Activated CD8-positive, alpha-beta T cell treated with anti-CD3 and anti-CD28 coated beads for 36 hours (primary cell): Measurements from ENCODE around the gene HHLA2. TPM values are rescaled to one million over a fixed set of nuclear protein-coding genes. Genes with fewer than 3 reads are reported as not detected.
A peak's percentile ranks its signal among the peaks of the same experiment; 100 is the strongest.

Experiments
- ATAC-seq: fragments of 200-7000 bp; cut with Tn5 transposase; one replicate; pipeline ENCODE4 v1.10.0; 2021; ENCODE audit warnings: mild to moderate bottlenecking, moderate library complexity
- CTCF ChIA-PET: fragments of 350-600 bp; sonication (Branson Sonifier 250); formaldehyde crosslinking; loops from one replicate; lab custom pipeline; 2021; ENCODE audit warnings: antibody characterized with exemption; lab: Charles Lee
- POLR2A ChIA-PET: fragments of 350-600 bp; sonication (Branson Sonifier 250); formaldehyde crosslinking; loops from one replicate; lab custom pipeline; 2021; ENCODE audit warnings: antibody characterized with exemption; lab: Charles Lee
- DNase-seq: peaks from one replicate; pipeline ENCODE4 v3.0.0-alpha.2; 2020
- H3K27ac Mint-ChIP-seq: one replicate; pipeline ENCODE4 v1.8.0; 2021; ENCODE audit warnings: mild to moderate bottlenecking, mixed read lengths
- H3K27me3 Mint-ChIP-seq: one replicate; pipeline ENCODE4 v1.8.0; 2021; ENCODE audit warnings: mixed read lengths
- H3K36me3 Mint-ChIP-seq: one replicate; pipeline ENCODE4 v1.8.0; 2021; ENCODE audit warnings: low read depth, mixed read lengths
- H3K4me1 Mint-ChIP-seq: one replicate; pipeline ENCODE4 v1.8.0; 2021; ENCODE audit warnings: low read depth, mixed read lengths
- H3K4me3 Mint-ChIP-seq: one replicate; pipeline ENCODE4 v1.8.0; 2021; ENCODE audit warnings: mild to moderate bottlenecking, moderate library complexity, mixed read lengths
- H3K9me3 Mint-ChIP-seq: one replicate; pipeline ENCODE4 v1.8.0; 2021; ENCODE audit warnings: mixed read lengths
- intact Hi-C: fragments of 100-400 bp; cut with micrococcal nuclease; formaldehyde crosslinking; loops from one replicate; pipeline ENCODE4 v1.10.0; 2022
- total RNA-seq, 2 experiments: library from RNA; stranded (reverse); gene quantifications; one replicate each; pipeline ENCODE4 v1.2.3, GENCODE V29; 2021
- TF ChIP-seq, protein P1 (sequence below): fragments of 200-600 bp; IDR thresholded peaks from one replicate; pipeline ENCODE4 v1.8.0; 2022; ENCODE audit warnings: antibody characterized with exemption, mild to moderate bottlenecking

Gene HHLA2
- total RNA-seq, 2 experiments from 2014 or later = 1.7 to 2.2 TPM

DNA sequence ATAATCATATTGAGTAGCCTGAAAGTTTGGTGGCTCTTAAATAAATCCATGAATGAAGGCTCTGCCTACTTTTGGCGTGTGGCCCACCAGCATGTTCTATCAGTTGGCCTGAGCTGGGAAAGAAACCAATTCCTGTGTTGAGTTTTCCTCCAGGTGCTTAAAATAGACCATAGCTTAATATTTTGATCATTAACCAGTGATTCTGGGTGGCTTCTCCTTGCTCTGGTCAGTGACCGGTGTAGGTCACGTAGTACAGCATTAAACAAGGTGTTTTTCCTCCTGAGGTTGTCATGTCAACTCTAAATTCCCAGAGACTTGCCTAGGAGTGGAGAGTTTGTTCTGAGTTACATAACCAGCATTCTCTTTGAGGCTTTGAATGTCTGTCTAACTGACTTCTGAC lies 1.3 kb downstream of the HHLA2 start:
- TF ChIP-seq, protein P1, sequence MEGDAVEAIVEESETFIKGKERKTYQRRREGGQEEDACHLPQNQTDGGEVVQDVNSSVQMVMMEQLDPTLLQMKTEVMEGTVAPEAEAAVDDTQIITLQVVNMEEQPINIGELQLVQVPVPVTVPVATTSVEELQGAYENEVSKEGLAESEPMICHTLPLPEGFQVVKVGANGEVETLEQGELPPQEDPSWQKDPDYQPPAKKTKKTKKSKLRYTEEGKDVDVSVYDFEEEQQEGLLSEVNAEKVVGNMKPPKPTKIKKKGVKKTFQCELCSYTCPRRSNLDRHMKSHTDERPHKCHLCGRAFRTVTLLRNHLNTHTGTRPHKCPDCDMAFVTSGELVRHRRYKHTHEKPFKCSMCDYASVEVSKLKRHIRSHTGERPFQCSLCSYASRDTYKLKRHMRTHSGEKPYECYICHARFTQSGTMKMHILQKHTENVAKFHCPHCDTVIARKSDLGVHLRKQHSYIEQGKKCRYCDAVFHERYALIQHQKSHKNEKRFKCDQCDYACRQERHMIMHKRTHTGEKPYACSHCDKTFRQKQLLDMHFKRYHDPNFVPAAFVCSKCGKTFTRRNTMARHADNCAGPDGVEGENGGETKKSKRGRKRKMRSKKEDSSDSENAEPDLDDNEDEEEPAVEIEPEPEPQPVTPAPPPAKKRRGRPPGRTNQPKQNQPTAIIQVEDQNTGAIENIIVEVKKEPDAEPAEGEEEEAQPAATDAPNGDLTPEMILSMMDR = no peak
- no peaks in the 10 kb centered on the region for H3K27me3 Mint-ChIP-seq
- ATAC-seq = no peak
- H3K4me1 Mint-ChIP-seq = peaks cover 71% of the 10 kb centered on the region
- intact Hi-C loops = loop anchor here (10.0 kb wide), 1 partner anchor 173 kb away; no protein-coding TSS in a partner anchor
- no peak for DNase-seq
- ChIA-PET POLR2A (interaction anchor here (1.2 to 1.8 kb wide), 2 partner anchors 45 to 91 kb away, joined by 4 read pairs; no protein-coding TSS in a partner anchor), CTCF (no interaction called here)
- H3K36me3 Mint-ChIP-seq = no peaks in the 10 kb centered on the region
- H3K9me3 Mint-ChIP-seq = no peaks in the 10 kb centered on the region
- no peak overlapping the region for H3K4me3 Mint-ChIP-seq
- no peak overlapping the region for H3K27ac Mint-ChIP-seq

DNA sequence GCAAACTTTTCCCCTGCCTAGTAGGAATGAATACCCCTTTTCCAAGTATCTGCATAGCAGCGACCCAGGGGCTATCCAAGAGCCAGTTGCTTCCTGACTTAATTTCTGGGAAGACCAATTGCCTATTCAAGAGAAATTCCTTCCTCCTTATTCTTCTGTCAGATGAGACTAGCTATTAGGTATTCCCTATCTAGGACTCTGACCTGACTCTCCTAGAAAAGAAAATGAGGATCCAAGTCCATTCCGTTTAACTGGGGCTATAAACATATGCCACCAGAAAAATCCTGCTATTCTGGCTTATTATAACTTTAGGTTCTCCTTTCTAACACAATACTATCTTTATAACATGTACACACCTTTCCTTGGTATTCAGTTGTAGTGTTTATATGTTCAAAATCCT lies 1.7 kb downstream of the HHLA2 start:
- Mint-ChIP-seq H3K36me3 (no peaks in the 10 kb centered on the region), H3K9me3 (no peaks in the 10 kb centered on the region), H3K4me1 (peaks cover 71% of the 10 kb centered on the region), H3K27ac (no peak overlapping the region), H3K4me3 (no peak overlapping the region), H3K27me3 (no peaks in the 10 kb centered on the region)
- no peak for DNase-seq
- POLR2A ChIA-PET = interaction anchor here (1.2 to 1.8 kb wide), 3 partner anchors 45 to 167 kb away, joined by 4 to 5 read pairs (median 4); no protein-coding TSS in a partner anchor
- TF ChIP-seq, protein P1 = no peak
- intact Hi-C loops = loop anchor here (10.0 kb wide), 1 partner anchor 173 kb away; no protein-coding TSS in a partner anchor
- CTCF ChIA-PET = no interaction called here
- ATAC-seq = no peak

DNA sequence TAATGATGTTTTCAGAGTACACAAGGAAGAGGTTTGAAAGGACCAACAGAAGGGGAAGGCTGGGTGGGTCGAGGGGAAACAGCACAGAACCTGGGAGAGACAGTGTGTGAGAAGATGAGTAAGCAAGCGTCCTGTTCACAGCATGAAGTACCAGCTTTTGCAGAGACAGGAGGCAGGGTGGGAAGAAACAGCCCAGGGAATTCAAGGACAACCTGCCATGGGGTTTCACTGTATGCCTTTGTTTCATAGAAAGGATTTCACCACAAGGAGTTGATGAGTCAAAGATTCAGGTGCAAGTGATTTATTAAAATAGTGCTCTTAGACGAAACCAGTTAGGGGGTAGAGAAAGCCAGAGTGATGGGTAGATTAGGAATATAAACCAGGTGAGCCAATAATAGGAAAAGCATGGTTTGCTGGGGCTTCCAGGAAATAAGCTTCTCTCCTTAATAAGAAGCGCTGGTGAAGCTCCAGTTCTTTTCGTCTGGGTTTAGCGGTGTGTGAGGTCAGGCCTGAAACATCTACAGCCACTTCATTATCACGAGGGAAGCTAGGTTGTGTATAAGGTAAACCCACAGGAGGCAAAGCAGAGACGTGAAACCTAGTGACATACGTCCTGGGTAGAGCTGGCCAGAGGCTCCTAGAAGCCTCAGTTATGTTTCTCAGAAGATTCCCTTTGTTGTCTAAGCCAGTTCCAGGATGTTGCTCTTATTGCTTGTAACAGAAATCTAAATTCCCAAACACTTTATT lies 3.9 kb downstream of the HHLA2 start:
- Mint-ChIP-seq H3K4me3 (no peak overlapping the region), H3K27ac (peak overlapping the region; percentile 63), H3K4me1 (peaks cover 58% of the 10 kb centered on the region), H3K9me3 (no peaks in the 10 kb centered on the region), H3K27me3 (no peaks in the 10 kb centered on the region), H3K36me3 (no peaks in the 10 kb centered on the region)
- POLR2A ChIA-PET = interaction anchor here (1.3 kb wide), 1 partner anchor 12 kb away, joined by 3 read pairs; no protein-coding TSS in a partner anchor
- peak; percentile 33 for DNase-seq
- intact Hi-C loops = no loop called here
- TF ChIP-seq, protein P1 = no peak
- ATAC-seq = peak; percentile 33
- CTCF ChIA-PET = interaction anchor here (0.6 to 0.9 kb wide), 2 partner anchors 22 to 146 kb away, joined by 3 read pairs; no protein-coding TSS in a partner anchor

DNA sequence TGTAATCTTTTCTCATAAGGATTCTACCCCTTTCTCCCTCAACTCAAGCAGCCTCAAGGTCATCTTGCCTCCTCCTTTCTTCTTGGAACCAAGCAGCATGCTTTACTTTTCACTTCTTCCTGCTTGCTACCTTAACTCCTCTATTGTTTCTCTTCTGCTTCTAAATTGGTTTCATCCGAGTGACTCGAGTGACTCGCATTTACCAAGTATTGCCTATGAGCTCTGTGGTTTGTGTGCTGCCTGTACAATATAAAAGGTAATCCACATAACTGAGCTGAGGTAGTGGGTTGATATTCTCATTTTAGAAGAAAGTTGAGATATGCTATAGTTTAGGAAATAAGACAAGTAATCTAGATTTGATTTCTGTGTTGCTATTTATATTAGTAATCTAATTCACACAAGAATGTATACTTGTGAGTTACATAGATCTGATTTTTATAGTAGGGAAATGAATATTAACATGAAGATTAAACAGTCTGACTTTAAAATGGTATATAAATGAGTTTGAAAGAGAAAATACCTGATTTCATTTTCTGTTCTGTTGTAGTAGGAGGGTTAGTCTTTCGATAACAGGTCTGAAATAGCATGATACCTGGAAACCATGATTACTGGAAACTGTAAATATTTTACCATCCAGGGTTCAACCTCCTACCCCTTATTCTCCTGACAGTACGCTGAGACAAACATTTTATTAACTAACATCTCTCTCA lies 5.5 kb downstream of the HHLA2 start:
- intact Hi-C loops = no loop called here
- ATAC-seq (peak; percentile 82), DNase-seq (peak; percentile 49)
- no peaks in the 10 kb centered on the region for H3K9me3 Mint-ChIP-seq
- CTCF ChIA-PET = interaction anchor here (2.9 kb wide), 1 partner anchor 9 kb away, joined by 8 read pairs; no protein-coding TSS in a partner anchor
- no peaks in the 10 kb centered on the region for H3K27me3 Mint-ChIP-seq
- no peaks in the 10 kb centered on the region for H3K36me3 Mint-ChIP-seq
- H3K27ac Mint-ChIP-seq = peak overlapping the region; percentile 96
- peaks cover 51% of the 10 kb centered on the region for H3K4me1 Mint-ChIP-seq
- TF ChIP-seq, protein P1 = no peak
- H3K4me3 Mint-ChIP-seq = peak overlapping the region; percentile 63
- POLR2A ChIA-PET = interaction anchor here (1.0 kb wide), 2 partner anchors 23 to 78 kb away, joined by 3 to 4 read pairs; no protein-coding TSS in a partner anchor
